HepG2 (cell line): ENCODE measurements around the gene GRIN2C. TPM values are rescaled to one million over a fixed set of nuclear protein-coding genes. Genes with fewer than 3 reads are reported as not detected.

ENCODE experiments used
- CBX1 ChIP-seq: IDR thresholded peaks from one replicate; pipeline ENCODE4 v1.6.1; 2016; ENCODE audit warnings: antibody characterized with exemption, low read depth
- CENPBD1 ChIP-seq: sonication (generic); formaldehyde crosslinking; IDR thresholded peaks from 2 replicates; pipeline ENCODE4 v1.8.0; 2022; ENCODE audit warnings: missing genetic modification reagents, low read depth, mild to moderate bottlenecking, borderline replicate concordance
- KDM6A ChIP-seq: IDR thresholded peaks from 2 replicates; pipeline ENCODE4 v1.6.1; 2016; ENCODE audit warnings: low read depth
- MLX ChIP-seq: IDR thresholded peaks from 2 replicates; pipeline ENCODE4 v1.6.1; 2016
- NR2F2 ChIP-seq: IDR thresholded peaks from 2 replicates; pipeline ENCODE4 v1.6.1; 2012; ENCODE audit warnings: low read depth, inconsistent platforms, borderline replicate concordance
- RERE ChIP-seq: IDR thresholded peaks from 2 replicates; pipeline ENCODE4 v1.6.1; 2016; ENCODE audit warnings: low read depth, missing genetic modification reagents, missing compliant biosample characterization
- SCMH1 ChIP-seq: sonication (generic); formaldehyde crosslinking; IDR thresholded peaks from 2 replicates; pipeline ENCODE4 v1.9.0; 2021; ENCODE audit warnings: missing genetic modification reagents, mild to moderate bottlenecking, borderline replicate concordance
- SKIL ChIP-seq: sonication (generic); formaldehyde crosslinking; IDR thresholded peaks from 2 replicates; pipeline ENCODE4 v1.8.0; 2022; ENCODE audit warnings: missing genetic modification reagents, mild to moderate bottlenecking, moderate library complexity, borderline replicate concordance
- SP2 ChIP-seq: sonication (generic); formaldehyde crosslinking; IDR thresholded peaks from 2 replicates; pipeline ENCODE4 v1.5.1; 2020; ENCODE audit warnings: mild to moderate bottlenecking, missing genetic modification reagents
- SPEN ChIP-seq: sonication (generic); formaldehyde crosslinking; IDR thresholded peaks from 2 replicates; pipeline ENCODE4 v1.5.1; 2020; ENCODE audit warnings: low read depth, mild to moderate bottlenecking, missing genetic modification reagents
- UBTF ChIP-seq: sonication (generic); formaldehyde crosslinking; IDR thresholded peaks from 2 replicates; pipeline ENCODE4 v1.4.0; 2020; ENCODE audit warnings: mild to moderate bottlenecking, missing genetic modification reagents
- ZBTB44 ChIP-seq: sonication (generic); formaldehyde crosslinking; IDR thresholded peaks from 2 replicates; pipeline ENCODE4 v1.4.0; 2020; ENCODE audit warnings: missing genetic modification reagents
- ZNF460 ChIP-seq: sonication (generic); formaldehyde crosslinking; IDR thresholded peaks from 2 replicates; pipeline ENCODE4 v1.5.1; 2020; ENCODE audit warnings: missing genetic modification reagents, mild to moderate bottlenecking, borderline replicate concordance
- ZNF614 ChIP-seq: IDR thresholded peaks from 2 replicates; pipeline ENCODE4 v1.6.1; 2018; ENCODE audit warnings: missing biosample characterization, missing genetic modification reagents, inconsistent platforms, borderline replicate concordance
- ZNF615 ChIP-seq: sonication (generic); formaldehyde crosslinking; IDR thresholded peaks from 2 replicates; pipeline ENCODE4 v1.5.0; 2020; ENCODE audit warnings: mild to moderate bottlenecking, missing genetic modification reagents, borderline replicate concordance
- ZNF746 ChIP-seq: sonication (generic); formaldehyde crosslinking; IDR thresholded peaks from 2 replicates; pipeline ENCODE4 v1.8.0; 2022; ENCODE audit warnings: mild to moderate bottlenecking, missing genetic modification reagents
- polyA plus RNA-seq, 8 experiments: library from polyadenylated mRNA; depleted of rRNA in 3 of 8; stranded (reverse) in 7 of 8; unstranded in 1 of 8; fragments of >200 nt; fragmentation: Illumina TruSeq in 4 of 8; extraction: Trizol in 4 of 8; gene quantifications; 2 replicates each; pipeline versions ENCODE4 v1.2.1 to v1.2.3, GENCODE V29; 2011 to 2016; ENCODE audit warnings: low read depth in 4 of 8, missing spikeins in 1 of 8, mixed read lengths in 1 of 8; ENCODE audit not compliant: insufficient read depth in 1 of 8
- total RNA-seq, 5 experiments: library from RNA; depleted of rRNA; stranded (reverse); fragments of >200 nt; fragmentation: Illumina TruSeq; extraction: Trizol; gene quantifications; 2 replicates each; pipeline ENCODE4 v1.2.3, GENCODE V29; 2016; ENCODE audit warnings: low read depth in 1 of 5

GRIN2C gene
- total and polyA plus RNA-seq, 2 of the 13 experiments (the other 11 are each of a cell fraction or from before 2014, with no cell fraction given) = 0.03 to 0.11 TPM

GRCh38 chr17:74872313-74873036 is 12.8 kb upstream of the GRIN2C start, which contains the start of gene FDXR (continued):
- TF ChIP-seq CENPBD1 (no peak), SKIL (CRISPR knock-in tag) (no peak), SPEN (CRISPR knock-in tag) (no peak; the same call in 1 of the 2 replicates), ZNF460 (CRISPR knock-in tag) (no peak), ZNF746 (CRISPR knock-in tag) (no peak), ZNF615 (CRISPR knock-in tag) (peak; percentile 96), CBX1 (peak; percentile 71), SCMH1 (no peak), SP2 (CRISPR knock-in tag) (no peak), KDM6A (CRISPR knock-in tag) (no peak), NR2F2 (no peak), ZNF614 (CRISPR knock-in tag) (no peak; the same call in 1 of the 2 replicates), MLX (CRISPR knock-in tag) (no peak), RERE (no peak; the same call in 1 of the 2 replicates), ZBTB44 (CRISPR knock-in tag) (peak; percentile 59; the same call in 1 of the 2 replicates), UBTF (peak; percentile 80)
